Suprapubic skin (tissue), 4 donors: ENCODE data around the gene FASTK. TPM values are rescaled to one million over a fixed set of nuclear protein-coding genes. Genes with fewer than 3 reads are reported as not detected.
A peak's percentile ranks its signal among the peaks of the same experiment; 100 is the strongest.

Experiments used
- DNase-seq, 2 donors: peaks; one replicate each; pipeline ENCODE4 v3.0.0-alpha.2; 2019; ENCODE audit warnings: low spot score in 2 of 2
- H3K27ac ChIP-seq: fragments of 200-600 bp; sonication (generic); one replicate; pipeline ENCODE4 v1.5.1; 2019
- H3K27me3 ChIP-seq: fragments of 200-600 bp; sonication (generic); one replicate; pipeline ENCODE4 v1.5.1; 2019
- H3K36me3 ChIP-seq: fragments of 200-600 bp; sonication (generic); one replicate; pipeline ENCODE4 v1.5.1; 2019
- H3K4me1 ChIP-seq: fragments of 200-600 bp; sonication (generic); one replicate; pipeline ENCODE4 v1.5.1; 2019
- H3K4me3 ChIP-seq: fragments of 200-600 bp; sonication (generic); one replicate; pipeline ENCODE4 v1.5.1; 2019; ENCODE audit warnings: mild to moderate bottlenecking
- H3K9me3 ChIP-seq: fragments of 200-600 bp; sonication (generic); one replicate; pipeline ENCODE4 v1.5.1; 2019
- CTCF ChIP-seq, 2 donors: fragments of 200-600 bp in 1 of 2; fragments of 450-650 bp in 1 of 2; sonication (generic) in 1 of 2; IDR thresholded peaks; one replicate each; pipeline ENCODE4 v1.5.1; 2016 to 2019; ENCODE audit warnings: antibody characterized with exemption in 2 of 2, mild to moderate bottlenecking in 1 of 2, moderate library complexity in 1 of 2
- EP300 ChIP-seq: sonication (generic); formaldehyde crosslinking; IDR thresholded peaks from one replicate; pipeline ENCODE4 v1.6.1; 2017; ENCODE audit warnings: antibody characterized with exemption
- POLR2A ChIP-seq, 2 donors: fragments of 450-650 bp; IDR thresholded peaks; one replicate each; pipeline ENCODE4 v1.6.1; 2017; ENCODE audit warnings: antibody characterized with exemption in 2 of 2, mild to moderate bottlenecking in 2 of 2, moderate library complexity in 2 of 2
- POLR2AphosphoS5 ChIP-seq, 3 donors: sonication (generic); formaldehyde crosslinking; IDR thresholded peaks; one replicate each; pipeline ENCODE4 v1.6.1; 2017; ENCODE audit warnings: antibody characterized with exemption in 3 of 3
- WGBS: methylation state at CpG from one replicate; pipeline ENCODE4 v1.1.5; 2018; 5-methylcytosine and 5-hydroxymethylcytosine counted together
- total RNA-seq, 4 donors: library from RNA; depleted of rRNA; stranded (reverse); fragments of >200 nt; gene quantifications; one replicate each; pipeline ENCODE4 v1.1.0, GENCODE V29; 2016

Gene FASTK
- total RNA-seq, 4 donors from 2014 or later = 76.8 to 102 (median 90.9) TPM

GRCh38 chr7:151126491-151127137 is 46.0 kb upstream of the FASTK start:
- no peak for DNase-seq
- no peaks in the 10 kb centered on the region for H3K27me3 ChIP-seq
- no peak for TF ChIP-seq EP300
- TF ChIP-seq POLR2A (IDR thresholded peaks at IDR 0.05) = no peak
- TF ChIP-seq CTCF (IDR thresholded peaks at IDR 0.05) = no peak
- TF ChIP-seq POLR2AphosphoS5 (IDR thresholded peaks at IDR 0.05) = no peak
- H3K9me3 ChIP-seq = no peaks in the 10 kb centered on the region
- H3K4me1 ChIP-seq = peaks cover 31% of the 10 kb centered on the region
- peak overlapping the region; percentile 49 for H3K27ac ChIP-seq
- 56% methylated on average over 17 of the region's 19 CpGs for WGBS
- H3K4me3 ChIP-seq = no peak overlapping the region
- peaks cover 78% of the 10 kb centered on the region for H3K36me3 ChIP-seq

GRCh38 chr7:151125846-151126481 is 45.4 kb upstream of the FASTK start:
- H3K9me3 ChIP-seq = no peaks in the 10 kb centered on the region
- H3K27me3 ChIP-seq = no peaks in the 10 kb centered on the region
- 28% methylated on average over 27 of the region's 58 CpGs for WGBS
- DNase-seq = no peak
- H3K4me3 ChIP-seq = peak overlapping the region; percentile 47
- peaks cover 31% of the 10 kb centered on the region for H3K4me1 ChIP-seq
- peak overlapping the region; percentile 49 for H3K27ac ChIP-seq
- peaks cover 78% of the 10 kb centered on the region for H3K36me3 ChIP-seq
- TF ChIP-seq CTCF (IDR thresholded peaks at IDR 0.05) = no peak
- TF ChIP-seq POLR2A (IDR thresholded peaks at IDR 0.05) = no peak
- no peak for TF ChIP-seq POLR2AphosphoS5 (IDR thresholded peaks at IDR 0.05)
- no peak for TF ChIP-seq EP300

- Histone ChIP-seq H3K4me1 (peaks cover 31% of the 10 kb centered on the region), H3K27ac (peak overlapping the region; percentile 49), H3K4me3 (peak overlapping the region; percentile 47), H3K36me3 (peaks cover 78% of the 10 kb centered on the region), H3K27me3 (no peaks in the 10 kb centered on the region), H3K9me3 (no peaks in the 10 kb centered on the region)
- no peak for DNase-seq
- WGBS = 10% methylated on average over 20 of the region's 22 CpGs
- TF ChIP-seq EP300 = no peak
- no peak for TF ChIP-seq CTCF (IDR thresholded peaks at IDR 0.05)
- no peak for TF ChIP-seq POLR2A (IDR thresholded peaks at IDR 0.05)
- TF ChIP-seq POLR2AphosphoS5 (IDR thresholded peaks at IDR 0.05) = no peak
Measured at GRCh38 chr7:151125470-151125845, 44.8 kb upstream of the FASTK start.

GRCh38 chr7:151124899-151125399 is 44.3 kb upstream of the FASTK start:
- H3K27ac ChIP-seq = no peak overlapping the region
- no peaks in the 10 kb centered on the region for H3K27me3 ChIP-seq
- TF ChIP-seq EP300 (no peak), POLR2AphosphoS5 (IDR thresholded peaks at IDR 0.05) (no peak), CTCF (IDR thresholded peaks at IDR 0.05) (no peak), POLR2A (IDR thresholded peaks at IDR 0.05) (no peak)
- H3K4me1 ChIP-seq = peaks cover 31% of the 10 kb centered on the region
- peaks cover 78% of the 10 kb centered on the region for H3K36me3 ChIP-seq
- 70% methylated on average over 14 of the region's 14 CpGs for WGBS
- no peaks in the 10 kb centered on the region for H3K9me3 ChIP-seq
- DNase-seq = no peak
- peak overlapping the region; percentile 47 for H3K4me3 ChIP-seq

GRCh38 chr7:151124481-151124880 is 43.9 kb upstream of the FASTK start:
- no peak overlapping the region for H3K4me3 ChIP-seq
- H3K27ac ChIP-seq = no peak overlapping the region
- no peaks in the 10 kb centered on the region for H3K27me3 ChIP-seq
- DNase-seq = no peak
- peaks cover 78% of the 10 kb centered on the region for H3K36me3 ChIP-seq
- peaks cover 31% of the 10 kb centered on the region for H3K4me1 ChIP-seq
- TF ChIP-seq POLR2AphosphoS5 (IDR thresholded peaks at IDR 0.05) (no peak), CTCF (IDR thresholded peaks at IDR 0.05) (no peak), POLR2A (IDR thresholded peaks at IDR 0.05) (no peak), EP300 (no peak)
- H3K9me3 ChIP-seq = no peaks in the 10 kb centered on the region
- WGBS = 83% methylated on average over 7 of the region's 7 CpGs
